Pancreas (tissue), 10 donors: ENCODE results near the gene ZNF217. TPM values are rescaled to one million over a fixed set of nuclear protein-coding genes. Genes with fewer than 3 reads are reported as not detected.
A peak's percentile ranks its signal among the peaks of the same experiment; 100 is the strongest.
"Not testable (repeated sequence)": the region's sequence is repeated elsewhere in the genome, so short reads cannot be mapped to it uniquely, and the experiment has no call there.

Experiments used
- ATAC-seq, 4 donors: fragments of 200-7000 bp; cut with Tn5 transposase; one replicate each; pipeline versions ENCODE4 v1.8.0 to v1.9.1; 2020; ENCODE audit warnings: mild to moderate bottlenecking in 4 of 4, moderate library complexity in 4 of 4
- DNase-seq, 6 donors: peaks; one replicate each; pipeline ENCODE4 v3.0.0-alpha.2; 2020
- FAIRE-seq: peaks from 2 replicates; lab custom pipeline; 2012; peaks lifted over from hg19 to GRCh38; lab: Jason Lieb, UNC
- H3K27ac ChIP-seq, 4 donors: fragments of 200-600 bp; sonication (generic); 1 replicate in 3 of 4; 2 replicates in 1 of 4; pipeline versions ENCODE4 v1.5.0 to v1.8.0; 2020
- H3K27me3 ChIP-seq, 4 donors: fragments of 200-600 bp; one replicate each; pipeline ENCODE4 v1.8.0; 2021
- H3K36me3 ChIP-seq, 3 donors: fragments of 200-600 bp; sonication (generic) in 1 of 3; one replicate each; pipeline versions ENCODE4 v1.5.0 to v1.8.0; 2020 to 2021
- H3K4me1 ChIP-seq, 3 donors: fragments of 200-600 bp; one replicate each; pipeline ENCODE4 v1.8.0; 2021
- H3K4me3 ChIP-seq, 4 donors: fragments of 200-600 bp; sonication (generic) in 2 of 4; one replicate each; pipeline versions ENCODE4 v1.5.0 to v1.8.0; 2020 to 2021
- H3K9me3 ChIP-seq, 4 donors: fragments of 200-600 bp; one replicate each; pipeline ENCODE4 v1.8.0; 2021
- WGBS, 2 donors: extraction: QIAGEN DNeasy Blood & Tissue Kit; methylation state at CpG; one replicate each; pipeline ENCODE4 v1.1.7; 2013; 5-methylcytosine and 5-hydroxymethylcytosine counted together
- intact Hi-C, 3 donors: fragments of 100-400 bp; cut with DNase I; formaldehyde crosslinking; loops; one replicate each; pipeline versions ENCODE4 v1.11.1 to v1.14.2; 2022
- polyA plus RNA-seq, 2 donors: library from polyadenylated mRNA; stranded (reverse); fragments of 200-250 nt; gene quantifications; one replicate each; pipeline ENCODE4 v1.2.3, GENCODE V29; 2013
- total RNA-seq, 6 donors: library from RNA; stranded (reverse); fragmentation: NEBNext Ultra II Directional in 4 of 6; extraction: Animal tissue kit (Norgen Biotek cat#: 25700) in 4 of 6; gene quantifications; one replicate each; pipeline versions ENCODE4 v1.2.1 to v1.2.4, GENCODE V29; 2021 to 2023
- TF ChIP-seq, protein P1 (sequence below), 4 donors: fragments of 200-600 bp; sonication (generic) in 3 of 4; IDR thresholded peaks; one replicate each; pipeline versions ENCODE4 v1.5.0 to v1.8.0; 2021; ENCODE audit warnings: antibody characterized with exemption in 4 of 4
- donor health status: healthy with polysubstance abuse.
- donor health status: DM: no; HTN: no; CAD: no; lungs with moderate emphysema.
- donor health status: DM: no; HTN: no; CAD: no.
- donor health status: control.
- donor health status: control.
- donor health status: Bipolar disorder and iron deficiency.
- donor health status: DM: yes; HTN: yes; CAD: no.
- donor health status: DM: no; HTN: no; CAD: no.
- donor health status: DM: no; HTN: no; CAD: no.
- donor health status: DM: yes; HTN: yes; CAD: no.

Gene ZNF217
- total RNA-seq: 10 to 100 TPM; 10.2 to 29.5 (median 13.4) TPM
- polyA plus RNA-seq: 1 to 10 TPM; 4.2 to 5.1 TPM

GRCh38 chr20:53593466-53594007 is at the start of gene ZNF217:
Gene ZNF217 (minus strand): TSS chr20:53593839. CDS start chr20:53582826, 11,013 bp downstream.
- Histone ChIP-seq H3K4me1 (peaks cover 6 to 28% (median 12%) of the 10 kb centered on the region in 3 donors), H3K27ac (peak within 1 kb of the TSS; percentile 95 to 100 (median 98)), H3K4me3 (peak within 1 kb of the TSS; percentile 55 to 82 (median 74))
- H3K27me3 ChIP-seq, H3K9me3 ChIP-seq, intact Hi-C loops, FAIRE-seq, H3K36me3 ChIP-seq: not testable (repeated sequence)
- DNase-seq: peak; percentile 75 to 90 (median 82)
- peak; percentile 34 to 67 (median 48) for ATAC-seq
- WGBS, 2 donors: 5 to 9% methylated on average over 28 to 64 of the region's 66 CpGs

DNA sequence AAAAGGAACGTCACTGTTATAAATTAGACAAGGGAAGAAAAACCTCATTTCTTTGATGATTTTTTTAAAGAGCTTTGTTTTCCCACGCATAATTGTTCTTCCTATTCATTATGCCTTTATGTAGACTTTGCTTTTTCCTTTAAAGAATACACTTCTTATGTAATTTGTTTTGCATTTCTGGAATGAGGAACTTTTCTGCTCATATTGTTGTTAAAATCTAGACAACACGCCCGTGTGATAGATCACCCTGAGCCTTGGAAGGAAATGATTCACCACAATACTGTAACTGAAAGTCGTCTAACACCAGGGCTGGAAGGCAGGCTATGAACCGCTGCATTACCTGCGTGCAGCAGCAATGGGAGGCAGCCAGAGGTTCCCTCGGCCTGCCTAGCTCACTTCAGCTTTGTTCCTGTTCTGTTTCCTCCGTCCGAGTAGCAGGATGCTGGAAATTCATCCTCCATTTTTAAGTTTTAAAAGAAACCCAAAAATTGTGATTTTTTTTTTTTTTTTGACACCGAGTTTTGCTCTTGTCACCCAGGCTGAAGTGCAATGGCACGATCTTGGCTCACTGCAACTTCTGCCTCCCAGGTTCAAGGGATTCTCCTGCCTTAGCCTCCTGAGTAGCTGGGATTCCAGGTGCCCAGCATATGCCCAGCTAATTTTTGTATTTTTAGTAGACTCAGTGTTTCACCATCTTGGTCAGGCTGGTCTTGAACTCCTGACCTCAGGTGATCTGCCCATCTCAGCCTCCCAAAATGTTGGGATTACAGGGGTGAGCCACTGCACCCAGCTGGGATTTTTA is 49.6 kb upstream of the ZNF217 start:
- ATAC-seq: peak; percentile 65 to 89 (median 80)
- WGBS, 2 donors: 15 to 16% methylated on average over 12 of the region's 12 CpGs
- intact Hi-C loops: loop anchor here in 1 of 3 donors (10.0 kb wide), 1 partner anchor 92 kb away; no protein-coding TSS in a partner anchor
- Histone ChIP-seq H3K4me3 (peak overlapping the region in 1 of 4 donors; percentile 2), H3K27me3 (no peaks in the 10 kb centered on the region), H3K27ac (peak overlapping the region; percentile 76 to 95 (median 90)), H3K4me1 (peaks cover 14 to 20% (median 19%) of the 10 kb centered on the region in 3 donors), H3K9me3 (no peaks in the 10 kb centered on the region), H3K36me3 (no peaks in the 10 kb centered on the region)
- TF ChIP-seq, protein P1, sequence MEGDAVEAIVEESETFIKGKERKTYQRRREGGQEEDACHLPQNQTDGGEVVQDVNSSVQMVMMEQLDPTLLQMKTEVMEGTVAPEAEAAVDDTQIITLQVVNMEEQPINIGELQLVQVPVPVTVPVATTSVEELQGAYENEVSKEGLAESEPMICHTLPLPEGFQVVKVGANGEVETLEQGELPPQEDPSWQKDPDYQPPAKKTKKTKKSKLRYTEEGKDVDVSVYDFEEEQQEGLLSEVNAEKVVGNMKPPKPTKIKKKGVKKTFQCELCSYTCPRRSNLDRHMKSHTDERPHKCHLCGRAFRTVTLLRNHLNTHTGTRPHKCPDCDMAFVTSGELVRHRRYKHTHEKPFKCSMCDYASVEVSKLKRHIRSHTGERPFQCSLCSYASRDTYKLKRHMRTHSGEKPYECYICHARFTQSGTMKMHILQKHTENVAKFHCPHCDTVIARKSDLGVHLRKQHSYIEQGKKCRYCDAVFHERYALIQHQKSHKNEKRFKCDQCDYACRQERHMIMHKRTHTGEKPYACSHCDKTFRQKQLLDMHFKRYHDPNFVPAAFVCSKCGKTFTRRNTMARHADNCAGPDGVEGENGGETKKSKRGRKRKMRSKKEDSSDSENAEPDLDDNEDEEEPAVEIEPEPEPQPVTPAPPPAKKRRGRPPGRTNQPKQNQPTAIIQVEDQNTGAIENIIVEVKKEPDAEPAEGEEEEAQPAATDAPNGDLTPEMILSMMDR (IDR thresholded peaks at IDR 0.05): no peak
- FAIRE-seq: no peak
- peak in 3 of 6 donors; percentile 44 to 62 (median 47) for DNase-seq

DNA sequence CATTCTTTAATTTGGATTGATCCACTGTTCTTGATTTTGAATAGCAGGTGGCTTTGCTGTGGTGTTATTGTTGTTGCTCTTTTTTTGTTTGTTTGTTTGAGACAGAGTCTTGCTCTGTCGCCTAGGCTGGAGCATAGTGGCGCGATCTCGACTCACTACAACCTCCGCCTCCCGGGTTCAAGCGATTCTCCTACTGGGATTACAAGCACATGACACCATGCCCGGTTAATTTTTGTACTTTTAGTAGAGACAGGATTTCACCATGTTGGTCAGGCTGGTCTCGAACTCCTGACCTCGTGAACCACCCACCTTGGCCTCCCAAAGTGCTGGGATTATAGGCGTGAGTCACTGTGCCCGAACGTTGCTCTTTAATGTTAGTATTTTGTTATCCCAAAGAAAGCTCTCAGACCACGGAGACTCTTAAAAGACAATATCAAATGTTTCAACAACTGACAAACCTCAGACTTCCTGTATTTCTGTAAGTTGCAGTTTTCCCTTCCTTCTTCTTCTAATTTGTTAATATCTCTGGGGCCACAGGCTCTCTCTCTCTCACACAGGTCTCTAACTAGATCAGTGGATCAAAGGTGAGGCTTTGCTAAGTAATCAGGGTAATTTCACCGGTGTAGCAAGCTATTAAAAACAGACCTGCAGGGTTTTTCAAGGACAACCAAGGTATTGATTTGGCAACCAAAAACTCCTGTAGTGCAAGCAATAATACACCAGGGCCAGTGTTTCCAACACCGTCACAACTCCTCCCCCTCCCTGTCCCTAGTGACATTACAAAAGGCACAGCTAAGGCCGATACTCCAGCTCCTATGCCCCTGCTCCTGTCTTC is 48.8 kb upstream of the ZNF217 start:
- whole genome bisulfite sequencing, 2 donors: 45 to 51% methylated on average over 17 of the region's 17 CpGs
- H3K27ac ChIP-seq: peak overlapping the region; percentile 76 to 95 (median 90)
- H3K27me3 ChIP-seq: no peaks in the 10 kb centered on the region
- FAIRE-seq: no peak
- DNase-seq: peak in 4 of 6 donors; percentile 63 to 90 (median 76)
- intact Hi-C loops: loop anchor here in 1 of 3 donors (10.0 kb wide), 1 partner anchor 92 kb away; no protein-coding TSS in a partner anchor
- H3K9me3 ChIP-seq: no peaks in the 10 kb centered on the region
- H3K36me3 ChIP-seq: no peaks in the 10 kb centered on the region
- peak; percentile 94 to 98 (median 97) for ATAC-seq
- TF ChIP-seq, protein P1 (IDR thresholded peaks at IDR 0.05): peak in 1 of 4 donors; percentile 8
- H3K4me3 ChIP-seq: peak overlapping the region in 1 of 4 donors; percentile 2
- H3K4me1 ChIP-seq: peaks cover 14 to 20% (median 19%) of the 10 kb centered on the region in 3 donors

DNA sequence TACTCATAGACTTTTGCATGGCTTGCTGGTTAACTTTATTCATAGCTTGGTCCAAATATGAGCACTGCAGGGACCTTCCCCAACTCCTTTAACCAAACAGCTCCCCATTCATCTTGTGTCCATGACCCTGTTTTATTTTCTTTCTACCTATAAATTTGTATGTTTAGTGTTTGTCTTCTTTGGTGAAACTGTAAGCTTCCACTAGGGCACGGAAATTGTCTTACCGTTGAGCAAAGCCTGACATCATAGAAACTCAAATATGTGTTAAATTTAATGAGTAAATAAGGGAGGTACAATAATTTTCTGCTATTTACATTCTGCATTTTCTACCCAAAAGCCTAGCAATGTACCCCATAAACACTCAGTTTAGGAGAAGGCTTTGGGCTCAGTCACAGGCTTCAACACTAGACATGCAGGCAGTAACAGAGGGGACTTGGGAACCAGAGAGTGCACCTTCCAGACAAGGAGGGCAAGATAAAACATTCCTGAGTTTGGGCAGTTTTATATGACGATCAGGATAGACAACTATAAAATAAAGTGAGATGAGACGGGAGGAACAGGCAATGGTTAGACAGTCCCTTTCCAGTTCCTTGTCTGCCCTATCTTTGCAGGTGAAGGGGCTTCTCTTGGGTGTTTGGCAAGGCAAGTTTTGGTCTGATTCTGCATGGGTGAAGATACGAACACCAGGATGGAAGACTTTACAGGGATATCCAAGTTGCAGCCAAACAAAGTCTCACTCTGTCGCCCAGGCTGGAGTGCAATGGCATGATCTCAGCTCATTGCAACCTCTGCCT is 46.2 kb upstream of the ZNF217 start:
- TF ChIP-seq, protein P1 (IDR thresholded peaks at IDR 0.05): no peak
- DNase-seq (no peak), FAIRE-seq (no peak), ATAC-seq (no peak)
- no peak overlapping the region for H3K27ac ChIP-seq
- 75 to 84% methylated on average over 6 of the region's 6 CpGs for WGBS, 2 donors
- H3K4me3 ChIP-seq: no peak overlapping the region
- no peaks in the 10 kb centered on the region for H3K9me3 ChIP-seq
- no peaks in the 10 kb centered on the region for H3K36me3 ChIP-seq
- intact Hi-C loops: loop anchor here in 1 of 3 donors (10.0 kb wide), 1 partner anchor 95 kb away; no protein-coding TSS in a partner anchor
- no peaks in the 10 kb centered on the region for H3K27me3 ChIP-seq
- peaks cover 14 to 20% (median 19%) of the 10 kb centered on the region in 3 donors for H3K4me1 ChIP-seq
